GM10248 (cell line): ENCODE results near the gene DDX41.

Experiments used
- CTCF ChIA-PET: fragments of 300-600 bp; sonication (Branson Sonifier 250); formaldehyde crosslinking; extraction: SDS; loops from one replicate; lab custom pipeline; 2021; ENCODE audit warnings: antibody characterized with exemption; lab: Yijun Ruan, JAX
- POLR2A ChIA-PET: fragments of 350-650 bp; sonication (Branson Sonifier 250); formaldehyde crosslinking; extraction: SDS; loops from one replicate; lab custom pipeline; 2020; ENCODE audit warnings: antibody characterized with exemption; lab: Yijun Ruan, JAX
- DNase-seq: peaks from one replicate; pipeline ENCODE4 v3.0.0; 2012; ENCODE audit errors: extremely low spot score
- CTCF ChIP-seq: IDR thresholded peaks from 2 replicates; pipeline ENCODE4 v1.5.1; 2012; ENCODE audit warnings: mild to moderate bottlenecking, low read depth; ENCODE audit errors: extremely low read depth, missing control alignments, control extremely low read depth

Gene DDX41

GRCh38 chr5:177554474-177555111 is 37.8 kb upstream of the DDX41 start, which contains the start of gene FAM193B:
FAM193B (minus strand) TSS chr5:177554563; CDS start chr5:177554458, 105 bp downstream.
- ChIA-PET POLR2A (no interaction called here), CTCF (interaction anchor here (0.9 to 1.1 kb wide), 2 partner anchors 9 to 10 kb away, joined by 3 read pairs; no protein-coding TSS in a partner anchor)
- TF ChIP-seq CTCF = no peak
- peak; percentile 99 for DNase-seq

- TF ChIP-seq CTCF = no peak
- CTCF ChIA-PET = interaction anchor here (0.9 to 1.1 kb wide), 3 partner anchors 8 to 150 kb away, joined by 3 read pairs; no protein-coding TSS in a partner anchor
- peak; percentile 69 for DNase-seq
Observed at GRCh38 chr5:177553671-177554429, 37.1 kb upstream of the DDX41 start.

GRCh38 chr5:177552839-177553455 is 36.2 kb upstream of the DDX41 start:
- TF ChIP-seq CTCF = no peak
- DNase-seq = no peak
- ChIA-PET CTCF (interaction anchor here (1.1 kb wide), 1 partner anchor 149 kb away, joined by 3 read pairs; no protein-coding TSS in a partner anchor), POLR2A (no interaction called here)

More at GRCh38 chr5:177553671-177554429, 37.1 kb upstream of the DDX41 start:
- POLR2A ChIA-PET = no interaction called here

- no peak for TF ChIP-seq CTCF
- CTCF ChIA-PET = no interaction called here
- POLR2A ChIA-PET = no interaction called here
- DNase-seq = no peak
Observed at GRCh38 chr5:177550122-177550521, 33.4 kb upstream of the DDX41 start.

- no peak for DNase-seq
- ChIA-PET CTCF (interaction anchor here (0.9 to 1.8 kb wide), 4 partner anchors 11 to 47 kb away, joined by 3 to 4 read pairs (median 4); no protein-coding TSS in a partner anchor), POLR2A (no interaction called here)
- no peak for TF ChIP-seq CTCF
Observed at GRCh38 chr5:177548495-177548894, 31.7 kb upstream of the DDX41 start.

- POLR2A ChIA-PET = no interaction called here
- no peak for TF ChIP-seq CTCF
- CTCF ChIA-PET = interaction anchor here (0.9 to 1.8 kb wide), 5 partner anchors 10 to 46 kb away, joined by 3 to 4 read pairs (median 4); no protein-coding TSS in a partner anchor
- no peak for DNase-seq
Observed at GRCh38 chr5:177547736-177548135, 31.0 kb upstream of the DDX41 start.
